Activated effector memory CD4-positive, alpha-beta T cell treated with Interleukin-2 at 50 U/mL for 16 hours (primary cell): ENCODE data around the gene TSSK6.
A peak's percentile ranks its signal among the peaks of the same experiment; 100 is the strongest.

ENCODE experiments used
- DNase-seq: peaks from one replicate; pipeline ENCODE4 v3.0.0-alpha.2; 2020

The TSSK6 gene

DNA sequence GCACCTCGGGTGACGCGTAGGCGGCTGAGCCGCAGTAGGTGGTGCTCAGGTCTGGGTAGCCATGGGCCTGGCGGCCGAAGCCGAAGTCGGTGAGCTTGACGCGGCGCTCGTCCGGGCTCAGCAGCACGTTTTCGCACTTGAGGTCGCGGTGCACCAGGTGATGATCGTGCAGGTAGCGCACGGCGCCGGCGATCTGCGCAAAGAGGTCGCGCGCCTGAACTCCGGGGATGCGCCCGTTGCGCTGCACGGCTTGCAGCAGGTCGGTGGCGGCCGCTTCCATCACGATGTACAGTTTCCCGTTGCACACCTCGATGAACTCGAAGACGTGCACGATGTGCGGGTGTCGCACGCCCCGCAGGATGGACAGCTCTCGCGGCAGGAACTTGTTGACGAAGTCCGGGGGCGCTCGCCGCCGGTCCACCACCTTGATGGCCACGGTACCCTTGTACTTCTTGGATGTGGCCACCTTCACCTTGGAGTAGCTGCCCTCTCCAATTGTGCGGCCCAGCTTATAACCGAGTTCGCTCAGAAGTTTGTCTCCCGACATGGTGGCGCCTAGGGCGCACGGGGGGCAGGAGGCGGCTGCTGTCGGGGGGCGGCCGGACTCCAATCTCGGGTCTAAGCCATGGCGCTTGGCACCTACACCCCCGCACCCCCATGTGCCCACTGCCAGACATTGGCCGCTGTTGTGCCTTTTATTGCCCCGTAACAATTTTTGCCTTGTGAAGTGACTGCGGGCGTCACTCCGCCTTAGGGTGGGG, at the start of gene TSSK6:
TSS of gene TSSK6 (minus strand) at position 668 of the 761 bp plus-strand sequence. CDS start at position 547, 121 bp downstream.
- DNase-seq = no peak

DNA sequence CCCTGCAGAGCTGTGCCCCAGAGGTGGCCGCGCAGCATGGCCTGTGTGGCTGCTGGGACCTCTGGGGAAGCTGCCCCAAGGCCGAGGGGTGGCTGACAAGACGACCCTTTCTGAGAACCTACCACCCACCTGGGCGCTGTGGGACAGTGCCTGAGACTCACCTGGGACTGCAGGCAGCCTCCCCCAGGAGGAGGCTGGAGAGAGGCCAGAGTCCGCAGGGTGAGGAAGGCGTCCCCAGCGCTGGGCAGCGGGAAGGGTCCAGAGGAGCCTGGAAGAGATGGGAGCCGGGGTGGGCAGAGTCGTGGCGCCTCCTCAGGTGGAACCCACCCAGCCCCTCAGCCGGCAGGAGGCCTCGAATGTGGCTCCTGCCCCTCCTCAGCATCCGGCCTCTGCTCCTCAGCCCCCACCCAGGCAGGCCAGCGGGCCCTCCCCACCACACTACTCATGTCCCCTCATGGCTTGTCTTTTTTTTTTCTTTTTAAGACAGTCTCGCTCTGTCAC, 48.0 kb upstream of the TSSK6 start:
- DNase-seq = no peak

DNA sequence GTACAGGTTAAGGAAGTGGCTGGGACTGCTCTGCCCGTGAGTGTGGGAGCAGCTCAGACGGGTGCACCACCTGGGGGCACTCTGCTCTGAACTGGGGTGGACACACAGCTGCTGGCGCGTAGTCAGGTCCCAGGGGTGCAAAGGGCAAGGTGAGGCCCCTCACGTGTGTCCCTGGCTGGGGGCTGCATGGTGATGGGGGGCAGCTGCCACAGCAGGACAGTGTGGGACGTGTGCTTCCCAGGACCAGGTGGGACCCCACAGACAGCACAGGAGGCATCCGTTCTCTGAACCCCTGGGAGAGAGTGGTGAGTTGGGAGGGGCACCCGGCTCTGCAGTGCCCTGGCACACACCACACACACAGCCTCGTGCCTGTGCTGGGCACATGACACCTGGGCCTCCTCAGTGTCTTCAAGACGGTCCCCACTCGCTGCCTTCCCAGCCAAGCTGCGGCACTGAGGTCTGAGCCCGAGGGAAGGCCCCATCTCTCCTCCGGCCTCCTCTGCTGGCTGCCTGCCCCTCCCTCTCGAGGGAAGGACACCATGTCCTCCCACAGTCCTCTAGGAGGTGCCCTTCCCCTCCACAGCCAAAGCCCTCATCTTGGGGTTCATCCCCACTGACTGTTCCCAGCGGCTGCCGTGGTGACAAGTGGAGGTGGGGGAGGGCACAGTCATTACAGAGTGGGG, 47.5 kb upstream of the TSSK6 start:
- peak; percentile 25 for DNase-seq

DNA sequence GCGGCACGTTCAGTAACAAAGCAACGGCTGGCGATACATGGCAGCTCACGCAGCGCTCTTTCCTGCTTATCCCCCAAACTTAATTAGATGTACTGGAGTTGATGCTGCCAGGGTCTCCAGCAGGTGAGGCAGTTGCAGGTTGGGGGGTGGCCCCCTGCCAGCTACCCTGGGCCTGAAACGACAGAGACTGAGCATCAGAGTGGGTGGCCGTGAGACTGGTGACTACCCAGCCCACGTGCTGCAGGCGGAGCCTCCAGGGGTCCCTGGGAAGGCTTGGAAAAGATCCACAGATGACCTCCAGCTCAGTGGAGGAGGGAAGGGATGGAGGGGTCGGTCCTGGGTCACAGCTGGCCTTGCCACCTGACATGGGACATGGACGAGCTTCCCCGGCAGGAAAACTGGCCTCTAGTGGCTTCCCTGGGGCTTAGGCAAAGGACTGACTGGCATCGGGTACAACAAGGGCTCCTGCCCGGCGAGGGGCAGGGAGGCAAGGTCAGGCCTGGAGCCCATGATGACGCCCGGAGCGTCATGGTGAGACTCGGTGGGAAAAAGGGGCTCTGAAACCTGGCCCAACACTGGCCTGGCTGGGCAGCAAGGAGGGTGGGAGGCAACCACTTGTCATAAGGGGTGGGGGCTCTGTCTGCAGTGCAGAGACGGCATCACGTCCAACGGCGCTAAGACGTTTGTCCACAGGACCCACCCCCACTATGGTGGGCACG, 46.8 kb upstream of the TSSK6 start:
- DNase-seq = no peak

DNA sequence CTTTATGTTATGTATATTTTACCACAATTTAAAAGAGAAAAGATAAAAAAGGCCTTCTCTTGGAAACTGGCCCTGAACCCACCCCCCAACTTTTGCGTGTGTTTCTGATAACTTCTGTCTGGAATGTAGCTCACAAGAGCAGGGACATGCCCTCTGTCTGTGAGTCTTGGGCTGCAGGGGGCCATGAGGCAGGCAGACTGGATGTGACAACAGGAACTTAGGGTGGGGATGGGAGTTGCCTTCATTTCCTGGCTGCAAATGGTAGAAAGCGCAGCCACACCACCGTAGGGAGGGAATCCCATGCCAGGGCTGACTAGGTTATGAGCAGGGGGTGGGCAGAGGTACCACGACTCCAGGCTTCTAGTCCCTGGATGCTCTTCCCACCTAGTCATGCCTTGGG, 44.6 kb upstream of the TSSK6 start:
- no peak for DNase-seq

DNA sequence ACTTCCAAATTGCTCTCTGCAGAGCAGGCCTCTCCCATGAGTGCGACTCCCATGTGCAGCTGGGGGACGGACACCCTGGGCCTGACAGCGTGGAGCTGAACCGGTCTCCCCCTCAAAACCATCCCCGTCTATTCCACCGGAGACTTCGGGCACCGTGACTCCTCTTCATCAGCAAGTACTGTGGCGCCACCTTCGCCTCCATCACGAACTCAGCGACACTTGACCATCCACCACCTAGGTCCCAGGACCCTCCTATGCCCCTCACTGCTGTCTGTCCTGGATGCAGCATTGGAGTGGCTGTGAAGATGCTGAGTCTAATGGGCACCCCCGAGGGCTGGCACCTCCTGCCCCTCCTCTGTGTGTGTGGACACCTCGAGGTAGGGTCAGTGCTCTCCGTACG, 43.3 kb upstream of the TSSK6 start:
- DNase-seq = no peak

DNA sequence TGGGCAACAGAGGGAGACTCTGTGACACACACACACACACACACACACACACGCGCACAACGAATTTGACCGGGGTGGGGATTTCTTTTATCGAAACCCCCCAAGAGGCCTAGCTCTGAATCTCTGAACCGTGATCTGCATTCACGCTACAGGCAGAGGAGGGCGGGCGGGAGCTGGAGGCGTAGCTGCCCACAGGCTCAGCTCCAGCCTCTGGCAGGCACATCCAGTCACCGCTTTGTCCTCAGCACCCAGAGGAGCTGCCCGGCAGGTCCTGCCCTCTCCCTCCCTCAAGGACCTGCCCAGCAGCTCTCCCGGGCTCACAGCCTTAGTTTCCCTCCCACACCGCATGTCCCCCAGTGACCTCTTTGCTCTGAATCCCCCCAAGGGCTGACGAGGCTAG, 42.7 kb upstream of the TSSK6 start:
- DNase-seq = no peak

DNA sequence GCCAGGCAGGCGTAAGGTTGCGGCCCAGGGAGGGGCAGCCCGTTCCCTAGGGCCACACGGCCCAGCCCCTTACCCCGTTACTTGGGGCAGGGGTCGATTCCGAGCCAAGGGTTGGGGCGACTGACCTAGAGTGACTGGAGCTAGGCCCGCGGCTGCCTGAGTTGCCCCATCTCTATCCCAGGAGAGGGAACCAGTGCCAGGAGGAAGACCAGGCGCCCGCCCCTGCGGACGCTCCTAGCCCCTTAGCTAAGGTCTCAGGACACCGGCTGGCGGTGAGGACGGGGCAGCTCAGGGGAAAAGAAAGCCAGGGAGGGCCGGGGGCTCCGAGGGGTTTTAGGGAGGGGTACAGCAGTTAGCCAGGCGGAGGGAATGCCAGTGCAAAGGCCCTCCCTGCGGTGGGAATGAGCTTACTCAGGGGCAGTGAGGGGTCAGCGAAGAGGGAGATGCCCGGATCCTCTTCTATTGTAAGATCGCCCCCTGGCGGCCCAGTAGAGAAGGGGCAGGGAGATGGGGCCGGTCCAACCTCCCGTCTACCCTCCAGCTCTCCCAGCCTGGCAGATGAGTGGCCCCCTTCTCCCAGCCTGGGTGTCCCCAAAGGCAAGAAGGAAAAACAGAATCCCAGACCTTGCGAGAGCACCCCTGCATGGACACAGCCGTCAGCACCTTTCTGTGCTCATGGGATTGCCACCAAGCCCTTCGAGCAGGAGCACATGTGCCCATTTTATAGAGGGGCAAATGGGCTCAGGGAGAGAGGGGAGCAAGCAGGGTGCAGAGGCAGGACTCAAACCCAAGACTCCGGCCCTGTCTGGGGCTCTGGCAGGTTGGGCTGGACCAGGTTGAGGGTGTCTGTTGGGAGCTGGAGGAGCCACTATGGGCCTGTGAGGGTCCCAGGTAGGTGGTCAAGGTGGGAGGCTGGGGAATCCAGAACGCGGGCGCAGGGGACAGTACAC, 39.0 kb upstream of the TSSK6 start:
- peak; percentile 36 for DNase-seq

DNA sequence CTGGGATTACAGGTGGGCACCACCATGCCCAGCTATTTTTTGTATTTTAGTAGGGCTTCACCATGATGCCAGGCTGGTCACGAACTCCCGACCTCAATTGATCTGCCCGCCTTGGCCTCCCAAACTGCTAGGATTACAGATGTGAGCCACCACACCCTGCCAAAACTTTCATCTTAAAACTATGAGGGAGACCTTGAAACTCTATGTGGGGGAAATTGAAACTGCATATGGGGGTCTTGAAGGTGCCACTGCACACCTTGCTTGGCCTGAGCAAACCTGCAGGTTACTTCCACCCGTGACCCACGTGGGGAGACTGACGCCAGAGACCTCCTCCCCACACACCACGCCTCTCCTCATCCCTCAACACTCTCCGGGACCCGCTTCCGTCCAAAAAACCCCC, 38.3 kb upstream of the TSSK6 start:
- DNase-seq = no peak

DNA sequence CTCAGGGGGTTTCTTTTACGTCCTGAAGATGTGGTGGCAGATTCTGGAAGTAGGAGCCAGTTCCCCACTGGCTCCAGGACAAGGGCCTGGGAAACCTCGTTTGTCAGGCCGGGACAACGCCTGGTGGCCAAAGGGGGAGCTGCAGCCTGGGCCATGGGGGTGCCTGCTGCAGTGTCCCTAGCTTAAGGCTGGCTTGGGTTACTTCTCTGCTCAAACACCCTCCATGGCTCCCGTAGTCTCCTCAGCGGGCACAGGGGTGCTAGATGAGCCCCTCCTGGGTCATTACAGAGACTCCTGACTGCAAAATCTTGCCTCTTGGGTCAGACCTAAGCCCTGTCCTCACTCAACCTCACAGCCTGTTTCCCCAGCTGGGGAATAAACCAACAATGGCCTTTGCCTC, 37.5 kb upstream of the TSSK6 start:
- no peak for DNase-seq

DNA sequence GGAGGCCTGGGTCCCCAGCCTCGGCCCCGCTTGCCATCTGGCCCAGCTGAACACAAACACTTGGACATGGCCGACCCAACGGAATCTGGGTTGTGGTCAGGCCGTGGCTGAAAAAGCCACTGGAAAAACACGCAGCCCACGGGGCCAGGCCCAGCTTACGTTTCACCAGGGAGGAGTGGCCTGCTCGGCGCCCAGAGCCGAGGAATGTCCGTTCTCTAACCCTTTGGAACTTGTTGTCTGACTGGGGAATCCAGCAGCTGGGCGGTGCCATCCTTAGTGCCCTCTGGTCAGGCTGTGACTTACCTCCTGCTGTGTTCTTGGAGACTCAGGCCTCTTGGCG, 36.5 kb upstream of the TSSK6 start:
- no peak for DNase-seq

DNA sequence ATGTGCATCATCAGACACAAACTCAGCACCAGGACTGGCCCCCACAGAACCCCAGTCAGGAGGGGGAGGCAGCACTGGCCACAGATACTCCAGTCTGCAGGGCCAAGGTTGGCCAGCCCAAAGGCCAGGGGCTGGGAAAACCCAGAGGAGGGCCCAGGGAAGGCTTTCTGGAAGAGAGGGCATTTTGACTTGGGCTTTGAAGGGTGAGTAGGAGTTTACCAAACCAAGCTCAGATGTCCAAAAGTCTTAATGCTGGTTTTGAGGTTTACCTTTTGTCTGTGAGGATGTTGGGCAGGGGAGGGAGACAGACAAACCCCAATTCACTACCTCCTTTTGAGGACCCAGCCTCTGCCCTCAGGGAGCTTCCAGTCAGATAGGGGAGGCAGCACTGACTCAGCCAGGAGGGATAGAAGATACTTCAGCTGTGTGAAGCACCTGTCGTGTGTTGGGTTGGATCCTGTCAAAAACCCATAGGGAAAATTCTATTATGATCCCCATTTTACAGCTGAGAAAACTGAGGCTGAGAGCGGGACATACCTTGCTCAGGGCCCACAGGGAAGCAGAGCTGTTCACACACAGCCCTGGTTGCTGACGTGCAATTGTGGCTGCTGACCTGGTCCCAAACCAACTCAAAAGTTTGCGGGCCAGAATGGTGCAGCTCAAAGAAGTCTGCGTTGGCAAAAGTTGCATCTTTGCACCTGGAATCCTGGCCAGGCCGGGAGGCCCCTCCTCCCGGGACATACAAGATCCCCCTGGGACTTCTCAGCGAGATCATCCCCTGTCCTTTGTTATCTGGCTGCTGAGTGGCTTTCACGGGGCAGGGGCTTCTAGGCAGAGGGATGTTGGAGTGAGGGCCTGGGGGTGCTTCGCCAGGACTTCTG, 35.9 kb upstream of the TSSK6 start:
- no peak for DNase-seq

DNA sequence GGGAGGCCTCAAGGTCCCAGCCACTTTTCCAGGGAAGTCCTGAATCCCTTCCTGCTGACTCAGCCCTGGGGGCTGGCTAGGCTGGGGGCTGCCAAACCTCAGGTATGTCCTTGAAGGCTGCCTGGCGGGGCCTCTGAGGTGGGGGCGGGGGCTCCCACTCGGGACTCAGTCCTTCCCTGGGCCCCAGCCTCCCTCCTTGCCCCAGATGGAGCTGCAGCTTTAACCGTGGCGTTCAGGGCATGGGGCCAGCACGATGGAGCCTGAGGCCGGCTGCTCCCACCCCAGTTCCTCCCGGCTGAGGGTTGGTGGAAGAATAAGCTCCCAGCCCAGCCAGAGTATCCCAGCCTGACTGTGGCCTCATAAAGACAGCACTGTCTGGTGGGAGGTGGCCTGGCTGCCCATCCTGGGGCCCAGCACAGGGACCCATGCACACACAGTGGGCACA, 35.2 kb upstream of the TSSK6 start:
- no peak for DNase-seq

DNA sequence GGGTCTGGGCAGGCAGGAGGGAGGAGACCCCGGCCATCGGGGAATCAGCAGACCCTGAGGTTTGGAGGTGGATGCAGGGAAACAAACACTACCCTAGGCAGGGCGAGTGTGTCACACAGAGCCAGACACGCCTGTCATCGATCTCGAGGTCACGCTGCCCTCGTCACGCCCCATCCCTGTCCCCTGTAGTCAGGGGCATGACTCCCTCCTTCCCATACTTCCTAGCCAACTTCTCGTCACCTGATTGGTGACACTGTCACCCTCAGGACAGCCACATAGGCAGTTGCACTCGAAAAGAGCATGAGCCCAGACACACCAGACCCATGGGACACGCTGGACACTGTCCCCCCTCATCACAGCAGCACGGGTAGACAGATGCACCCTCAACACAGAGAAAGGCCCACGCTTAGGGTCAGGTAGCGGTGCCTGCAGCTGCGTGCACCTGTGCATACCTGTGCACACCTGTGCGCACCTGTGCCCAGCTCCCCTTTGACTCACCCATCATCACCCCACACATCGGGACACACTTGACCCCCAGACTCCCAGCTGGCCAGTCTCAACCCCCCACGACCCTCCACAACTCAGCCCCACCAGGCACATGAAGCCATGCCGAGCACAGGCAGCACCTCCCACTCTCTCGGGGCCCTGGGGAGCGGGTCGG, 34.6 kb upstream of the TSSK6 start:
- no peak for DNase-seq

DNA sequence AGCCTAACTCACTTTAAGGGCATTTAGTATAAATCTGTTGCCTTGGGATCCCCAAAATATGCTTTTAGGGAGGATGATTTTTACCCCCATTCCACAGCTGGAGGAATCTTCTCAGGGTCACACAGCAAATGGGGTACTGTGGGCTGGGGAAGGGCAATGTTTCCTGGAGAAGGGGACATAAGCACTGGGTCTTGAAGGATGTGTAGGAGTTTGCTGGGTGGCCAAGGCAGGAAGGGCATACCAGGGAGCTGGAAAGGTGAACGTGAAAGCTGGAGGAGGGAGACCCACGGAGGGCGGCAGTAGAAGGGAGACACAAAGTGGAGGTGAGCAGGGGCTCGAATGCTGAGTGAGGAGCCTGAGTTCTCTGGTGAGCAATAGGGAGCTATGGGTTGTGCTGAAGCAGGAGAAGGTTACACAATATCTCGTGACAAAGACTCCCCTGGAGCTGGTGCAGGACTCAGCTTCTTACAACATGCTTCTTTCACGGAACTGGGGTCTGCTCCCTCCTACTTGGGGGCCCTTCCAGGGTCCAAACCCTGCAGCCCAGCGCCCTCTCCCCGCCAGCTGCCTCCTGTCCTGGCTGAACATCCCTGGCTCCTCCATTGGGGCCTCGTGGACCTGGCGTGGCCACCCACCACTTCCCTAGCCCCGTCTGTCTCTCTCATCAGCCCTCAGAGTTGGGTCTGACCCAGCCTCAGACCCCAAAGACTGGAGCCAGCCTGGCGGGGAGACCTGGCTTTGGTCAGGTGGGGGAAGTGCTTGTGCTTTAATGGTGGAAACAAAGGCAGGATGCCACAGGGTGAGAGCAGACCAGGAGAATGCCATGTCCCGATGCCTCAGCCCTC, 33.8 kb upstream of the TSSK6 start:
- no peak for DNase-seq

DNA sequence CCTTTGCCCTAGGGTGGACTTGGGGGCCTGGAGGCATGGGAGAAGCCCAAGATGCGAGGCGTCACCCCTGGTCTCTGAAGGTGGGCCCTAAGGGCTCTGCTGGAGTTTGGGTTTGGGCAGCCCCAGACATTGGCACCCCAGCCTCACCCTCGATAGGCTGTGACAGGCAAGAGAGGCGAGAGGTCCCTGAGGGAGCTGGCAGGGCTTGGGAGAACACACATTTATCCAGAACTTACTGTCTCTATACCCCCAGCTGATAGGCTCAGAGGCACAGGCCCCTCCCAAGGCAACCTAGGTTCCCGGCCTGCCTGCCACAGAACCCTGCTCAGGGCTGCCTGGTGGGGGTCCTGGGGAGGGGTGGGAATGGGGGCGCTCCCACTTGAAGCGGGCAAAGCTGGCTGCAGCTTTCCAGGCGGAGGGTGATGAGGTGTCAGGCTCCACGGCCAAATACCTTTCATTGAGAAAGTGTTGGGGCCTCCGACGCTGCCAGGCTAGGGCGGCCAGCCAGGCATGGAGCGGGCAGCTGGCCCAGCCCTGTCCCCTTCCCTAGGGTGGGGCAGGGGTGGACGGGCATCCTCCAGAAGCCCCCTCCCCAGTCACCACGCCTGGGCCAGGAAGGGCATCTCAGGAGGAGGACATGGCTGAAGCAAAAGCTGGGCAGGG, 32.5 kb upstream of the TSSK6 start:
- no peak for DNase-seq

DNA sequence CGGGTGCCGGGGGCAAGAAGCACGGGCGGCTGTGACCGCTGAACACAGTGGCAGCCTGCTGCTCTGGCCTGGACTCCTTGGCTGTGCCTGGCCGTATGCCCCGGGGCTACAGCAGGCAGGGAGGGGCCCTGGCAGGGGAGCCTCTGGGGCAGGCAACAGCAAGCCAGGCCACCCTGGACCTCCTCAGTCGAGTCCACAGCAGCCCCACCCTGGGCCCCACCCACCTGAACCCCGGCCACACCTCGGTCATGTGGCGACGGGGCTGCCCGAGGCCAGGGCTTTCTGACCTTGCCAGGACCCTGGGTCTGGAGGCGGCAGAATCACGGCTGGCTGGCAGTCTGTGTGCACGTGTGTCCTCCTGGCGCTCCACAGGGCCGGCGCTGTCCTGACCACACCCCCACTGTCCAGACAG, 31.4 kb upstream of the TSSK6 start:
- DNase-seq = no peak

DNA sequence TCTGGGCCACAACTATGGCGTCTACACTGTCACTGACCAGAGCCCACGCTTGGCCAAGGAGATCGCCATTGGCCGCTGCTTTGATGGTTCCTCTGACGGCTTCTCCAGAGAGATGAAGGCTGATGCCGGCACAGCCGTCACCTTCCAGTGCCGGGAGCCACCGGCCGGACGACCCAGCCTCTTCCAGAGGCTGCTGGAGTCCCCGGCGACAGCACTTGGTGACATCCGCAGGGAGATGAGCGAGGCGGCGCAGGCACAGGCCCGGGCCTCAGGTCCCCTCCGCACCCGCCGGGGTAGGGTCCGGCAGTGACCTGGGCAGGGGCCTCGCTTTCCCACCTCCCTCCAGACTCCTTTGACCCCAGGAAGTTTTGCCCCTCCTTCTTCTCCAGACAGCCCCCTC, 30.4 kb upstream of the TSSK6 start:
- DNase-seq = no peak

DNA sequence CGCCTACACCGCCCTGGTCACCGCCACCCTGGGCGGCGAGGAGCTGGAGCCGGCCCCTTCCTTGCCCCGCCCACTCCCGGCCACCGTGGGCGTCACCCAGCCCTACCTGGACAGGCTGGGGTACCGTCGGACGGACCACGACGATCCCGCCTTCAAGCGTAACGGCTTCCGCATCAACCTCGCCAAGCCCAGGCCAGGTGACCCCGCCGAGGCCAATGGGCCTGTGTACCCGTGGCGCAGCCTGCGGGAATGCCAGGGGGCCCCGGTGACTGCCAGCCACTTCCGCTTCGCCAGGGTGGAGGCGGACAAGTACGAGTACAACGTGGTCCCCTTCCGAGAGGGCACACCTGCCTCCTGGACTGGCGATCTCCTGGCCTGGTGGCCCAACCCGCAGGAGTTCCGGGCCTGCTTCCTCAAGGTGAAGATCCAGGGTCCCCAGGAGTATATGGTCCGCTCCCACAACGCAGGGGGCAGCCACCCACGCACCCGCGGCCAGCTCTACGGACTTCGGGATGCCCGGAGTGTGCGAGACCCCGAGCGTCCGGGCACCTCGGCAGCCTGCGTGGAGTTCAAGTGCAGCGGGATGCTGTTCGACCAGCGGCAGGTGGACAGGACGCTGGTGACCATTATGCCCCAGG, 29.7 kb upstream of the TSSK6 start:
- DNase-seq = no peak
